Lung (tissue), 12 donors: ENCODE results near the gene LTBR. TPM values are rescaled to one million over a fixed set of nuclear protein-coding genes. Genes with fewer than 3 reads are reported as not detected.
A peak's percentile ranks its signal among the peaks of the same experiment; 100 is the strongest.

ENCODE experiments used
- ATAC-seq: fragments of 200-7000 bp; cut with Tn5 transposase; one replicate; pipeline ENCODE4 v1.9.1; 2020; ENCODE audit warnings: moderate number of reproducible peaks; ENCODE audit not compliant: insufficient read depth, low FRiP score
- DNase-seq, 3 donors: peaks; one replicate each; pipeline ENCODE4 v3.0.0-alpha.2; 2013 to 2017
- H3K27ac ChIP-seq, 2 donors: one replicate each; pipeline ENCODE4 v1.5.1; 2013; ENCODE audit warnings: mild to moderate bottlenecking in 2 of 2, moderate library complexity in 2 of 2, control low read depth in 1 of 2, inconsistent platforms in 1 of 2, low read depth in 1 of 2, low read length in 1 of 2
- H3K27me3 ChIP-seq, 3 donors: one replicate each; pipeline ENCODE4 v1.5.1; 2013; ENCODE audit warnings: low read length in 2 of 3; ENCODE audit not compliant: control insufficient read depth in 3 of 3, insufficient read depth in 3 of 3
- H3K36me3 ChIP-seq, 4 donors: one replicate each; pipeline ENCODE4 v1.5.1; 2013; ENCODE audit warnings: low read length in 4 of 4, mild to moderate bottlenecking in 1 of 4, moderate library complexity in 1 of 4; ENCODE audit not compliant: control insufficient read depth in 4 of 4, insufficient read depth in 4 of 4
- H3K4me1 ChIP-seq, 5 donors: one replicate each; pipeline ENCODE4 v1.5.1; 2013; ENCODE audit warnings: low read length in 5 of 5, mild to moderate bottlenecking in 2 of 5, moderate library complexity in 1 of 5; ENCODE audit not compliant: control insufficient read depth in 5 of 5, insufficient read depth in 5 of 5
- H3K4me3 ChIP-seq: one replicate; pipeline ENCODE4 v1.5.1; 2013; ENCODE audit warnings: mild to moderate bottlenecking, control low read depth, moderate library complexity
- H3K9ac ChIP-seq, 2 donors: one replicate each; pipeline ENCODE4 v1.5.1; 2013; ENCODE audit warnings: low read length in 2 of 2, control low read depth in 1 of 2; ENCODE audit not compliant: insufficient read depth in 1 of 2
- H3K9me3 ChIP-seq, 4 donors: one replicate each; pipeline ENCODE4 v1.5.1; 2013; ENCODE audit warnings: low read length in 3 of 4, mild to moderate bottlenecking in 1 of 4, moderate library complexity in 1 of 4; ENCODE audit not compliant: control insufficient read depth in 4 of 4, insufficient read depth in 3 of 4
- WGBS, 2 donors: extraction: QIAGEN DNeasy Blood & Tissue Kit; methylation state at CpG; one replicate each; pipeline ENCODE4 v1.1.7; 2013; 5-methylcytosine and 5-hydroxymethylcytosine counted together
- polyA plus RNA-seq, 2 donors: library from polyadenylated mRNA; stranded (reverse); fragments of 200-250 nt; gene quantifications; one replicate each; pipeline ENCODE4 v1.2.1, GENCODE V29; 2013
- total RNA-seq, 2 donors: library from RNA; depleted of rRNA in 1 of 2; stranded (reverse); fragments of >200 nt in 1 of 2; gene quantifications; one replicate each; pipeline ENCODE4 v1.2.1, GENCODE V29; 2014 to 2021
- TF ChIP-seq, protein P1 (sequence below): IDR thresholded peaks from 2 replicates; pipeline ENCODE4 v1.5.1; 2012; ENCODE audit warnings: mild to moderate bottlenecking; ENCODE audit errors: control extremely low read depth, extremely low read depth
- donor health status: control.
- donor health status: control.
- donor health status: Bipolar disorder and iron deficiency.
- donor health status: healthy.
- donor health status: DM: yes; HTN: yes; CAD: no.

LTBR gene
- total and polyA plus RNA-seq, 4 donors = 52.6 to 134 (median 122) TPM

DNA sequence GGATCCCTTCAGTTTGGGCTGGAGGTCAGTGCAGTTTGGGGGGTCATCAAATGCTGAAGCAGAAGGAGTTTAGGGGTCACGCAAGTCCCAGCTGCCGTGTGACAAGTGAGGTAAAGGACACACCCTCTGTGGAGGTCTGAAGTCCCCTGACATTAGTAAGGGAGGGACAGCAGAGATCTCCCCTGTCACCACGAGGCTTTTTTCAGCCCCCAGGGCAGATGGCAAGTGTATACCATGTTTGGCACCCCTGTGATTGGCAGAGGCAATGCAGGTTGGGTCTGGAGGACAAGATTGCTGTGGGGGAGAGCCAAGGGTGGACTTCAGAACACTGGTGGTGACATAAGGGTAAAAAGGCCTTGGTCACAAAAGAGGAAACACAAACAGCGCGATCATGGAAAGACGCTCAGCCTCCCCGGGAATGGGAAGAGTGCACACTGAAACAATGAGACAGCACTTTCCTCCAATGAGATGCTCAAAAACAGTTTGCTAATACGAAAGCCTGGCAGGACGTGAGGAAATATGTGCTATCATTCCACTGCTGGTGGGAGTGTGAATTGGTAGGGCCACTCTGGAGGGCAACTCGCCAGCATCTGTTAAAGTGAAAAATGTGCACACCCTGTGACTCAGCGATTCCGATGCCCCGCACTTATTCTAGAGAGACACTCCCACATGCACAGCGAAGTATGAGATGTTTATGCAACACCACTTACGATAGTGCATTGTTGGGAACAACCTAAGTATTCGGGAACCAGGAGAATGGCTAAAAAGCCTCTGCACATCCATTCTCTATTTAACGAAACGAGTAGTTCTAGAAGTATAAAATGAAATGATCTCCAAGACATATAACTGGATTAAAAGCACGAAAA lies 46.4 kb downstream of the LTBR start:
- 17% methylated on average over 19 of the region's 19 CpGs for WGBS, 2 donors
- peak; percentile 82 for ATAC-seq
- Histone ChIP-seq H3K36me3 (no peaks in the 10 kb centered on the region), H3K27ac (peak overlapping the region; percentile 7 to 82), H3K4me3 (no peak overlapping the region), H3K27me3 (peaks cover 0 to 2% (median 0%) of the 10 kb centered on the region in 3 donors), H3K9me3 (no peaks in the 10 kb centered on the region), H3K9ac (no peak overlapping the region), H3K4me1 (peaks cover 0 to 9% (median 0%) of the 10 kb centered on the region in 5 donors)
- peak; percentile 69 to 78 (median 76) for DNase-seq
- TF ChIP-seq, protein P1, sequence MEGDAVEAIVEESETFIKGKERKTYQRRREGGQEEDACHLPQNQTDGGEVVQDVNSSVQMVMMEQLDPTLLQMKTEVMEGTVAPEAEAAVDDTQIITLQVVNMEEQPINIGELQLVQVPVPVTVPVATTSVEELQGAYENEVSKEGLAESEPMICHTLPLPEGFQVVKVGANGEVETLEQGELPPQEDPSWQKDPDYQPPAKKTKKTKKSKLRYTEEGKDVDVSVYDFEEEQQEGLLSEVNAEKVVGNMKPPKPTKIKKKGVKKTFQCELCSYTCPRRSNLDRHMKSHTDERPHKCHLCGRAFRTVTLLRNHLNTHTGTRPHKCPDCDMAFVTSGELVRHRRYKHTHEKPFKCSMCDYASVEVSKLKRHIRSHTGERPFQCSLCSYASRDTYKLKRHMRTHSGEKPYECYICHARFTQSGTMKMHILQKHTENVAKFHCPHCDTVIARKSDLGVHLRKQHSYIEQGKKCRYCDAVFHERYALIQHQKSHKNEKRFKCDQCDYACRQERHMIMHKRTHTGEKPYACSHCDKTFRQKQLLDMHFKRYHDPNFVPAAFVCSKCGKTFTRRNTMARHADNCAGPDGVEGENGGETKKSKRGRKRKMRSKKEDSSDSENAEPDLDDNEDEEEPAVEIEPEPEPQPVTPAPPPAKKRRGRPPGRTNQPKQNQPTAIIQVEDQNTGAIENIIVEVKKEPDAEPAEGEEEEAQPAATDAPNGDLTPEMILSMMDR = no peak

DNA sequence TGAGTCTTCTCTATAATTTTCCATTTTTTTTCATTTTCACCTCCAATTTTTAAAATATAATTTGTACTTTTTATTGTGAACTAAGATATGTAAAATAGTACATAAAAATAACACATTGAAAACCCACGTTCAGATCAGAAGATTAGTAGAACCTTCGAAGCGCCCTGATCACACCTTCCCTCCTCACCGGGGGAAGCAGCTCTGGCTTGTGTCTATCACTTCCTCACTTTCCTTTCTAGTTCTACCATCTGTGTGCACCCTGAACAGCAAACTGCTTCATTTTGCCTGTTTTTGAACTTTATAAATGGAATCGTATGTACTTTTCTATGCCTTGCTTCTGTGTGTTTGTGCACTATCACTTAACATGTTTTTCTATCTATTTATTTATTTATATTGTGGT lies 49.0 kb downstream of the LTBR start:
- Histone ChIP-seq H3K4me1 (peaks cover 0 to 9% (median 0%) of the 10 kb centered on the region in 5 donors), H3K9me3 (no peaks in the 10 kb centered on the region), H3K9ac (no peak overlapping the region), H3K4me3 (no peak overlapping the region), H3K27me3 (peaks cover 0 to 2% (median 0%) of the 10 kb centered on the region in 3 donors), H3K36me3 (no peaks in the 10 kb centered on the region), H3K27ac (no peak overlapping the region)
- TF ChIP-seq, protein P1 = no peak
- WGBS, 2 donors = 73 to 80% methylated on average over 5 of the region's 5 CpGs
- DNase-seq = no peak
- no peak for ATAC-seq

DNA sequence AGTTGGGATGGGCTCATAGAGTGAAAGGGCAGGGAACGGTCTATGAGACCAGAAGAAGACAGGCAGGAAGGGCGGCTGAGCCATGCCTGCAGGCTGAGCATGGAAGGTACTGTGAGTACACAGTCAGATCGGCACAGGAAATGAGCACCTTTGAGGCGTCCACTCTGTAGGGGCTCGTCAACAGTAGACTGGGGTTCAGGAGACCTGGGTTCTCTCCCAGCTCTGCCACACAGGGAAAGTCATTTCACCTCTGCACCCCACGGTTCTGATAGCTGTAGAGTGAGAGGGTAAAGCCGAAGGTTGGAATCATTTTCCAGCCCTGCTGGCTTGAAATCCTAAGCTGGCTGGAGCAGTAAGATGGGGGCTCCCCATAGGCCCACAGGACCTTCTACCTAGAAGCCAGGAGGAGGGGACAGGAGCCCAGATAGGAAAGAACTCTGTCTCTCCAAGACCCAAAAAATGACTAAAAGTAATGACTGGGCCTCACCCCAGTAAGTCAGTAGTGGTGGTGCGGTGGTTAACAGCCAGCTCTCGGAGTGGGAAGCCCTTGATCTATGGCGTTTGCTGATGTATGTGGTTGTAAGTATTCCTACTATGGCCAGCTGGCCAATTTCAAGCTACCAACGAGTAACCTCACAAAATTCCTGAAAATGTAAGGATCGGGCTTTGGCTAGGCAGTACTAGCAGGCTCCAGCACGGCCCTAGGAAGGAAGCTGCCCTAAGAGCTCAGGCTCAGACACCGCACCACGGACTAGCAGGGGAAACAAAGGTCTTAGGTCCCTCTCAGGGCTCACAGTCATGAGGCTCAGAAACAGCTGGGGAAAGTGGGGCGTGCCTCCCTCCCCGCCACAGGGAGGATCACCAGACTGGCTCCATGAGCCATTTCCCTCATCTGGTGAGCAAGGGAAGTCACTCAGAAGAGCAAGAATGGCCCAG lies 50.5 kb downstream of the LTBR start:
- DNase-seq (peak; percentile 21 to 40 (median 38)), ATAC-seq (no peak)
- WGBS, 2 donors = 87 to 88% methylated on average over 17 of the region's 17 CpGs
- peaks cover 0 to 9% (median 0%) of the 10 kb centered on the region in 5 donors for H3K4me1 ChIP-seq
- no peak overlapping the region for H3K4me3 ChIP-seq
- no peak overlapping the region for H3K9ac ChIP-seq
- H3K27ac ChIP-seq = no peak overlapping the region
- TF ChIP-seq, protein P1 = no peak
- H3K9me3 ChIP-seq = no peaks in the 10 kb centered on the region
- peaks cover 0 to 2% (median 0%) of the 10 kb centered on the region in 3 donors for H3K27me3 ChIP-seq
- no peaks in the 10 kb centered on the region for H3K36me3 ChIP-seq
